Astrocyte of the hippocampus (primary cell): ENCODE measurements around the gene MAB21L4.
A peak's percentile ranks its signal among the peaks of the same experiment; 100 is the strongest.

Source experiments
- DNase-seq: peaks from one replicate; pipeline ENCODE4 v3.0.0; 2011; ENCODE audit warnings: low read depth, low spot score

Gene MAB21L4

GRCh38 chr2:240925568-240926515 lies 29.9 kb upstream of the MAB21L4 start:
- DNase-seq, result no peak

- no peak for DNase-seq
Measured at GRCh38 chr2:240925191-240925567, 29.2 kb upstream of the MAB21L4 start.

GRCh38 chr2:240922982-240923537 lies 27.1 kb upstream of the MAB21L4 start:
- DNase-seq, result peak; percentile 51

GRCh38 chr2:240922245-240922981 lies 26.5 kb upstream of the MAB21L4 start:
- no peak for DNase-seq

- no peak for DNase-seq
Measured at GRCh38 chr2:240921995-240922244, 26.0 kb upstream of the MAB21L4 start.

GRCh38 chr2:240921311-240921994 lies 25.5 kb upstream of the MAB21L4 start:
- peak; percentile 97 for DNase-seq

GRCh38 chr2:240920783-240921231 lies 24.9 kb upstream of the MAB21L4 start:
- DNase-seq, result no peak

GRCh38 chr2:240919786-240920782 lies 24.1 kb upstream of the MAB21L4 start:
- no peak for DNase-seq

- no peak for DNase-seq
Measured at GRCh38 chr2:240919161-240919781, 23.3 kb upstream of the MAB21L4 start.

GRCh38 chr2:240918258-240919091 lies 22.5 kb upstream of the MAB21L4 start:
- DNase-seq, result no peak

GRCh38 chr2:240917684-240918257 lies 21.8 kb upstream of the MAB21L4 start:
- no peak for DNase-seq

- DNase-seq, result no peak
Measured at GRCh38 chr2:240917009-240917683, 21.2 kb upstream of the MAB21L4 start.

- peak; percentile 84 for DNase-seq
Measured at GRCh38 chr2:240916571-240917008, 20.6 kb upstream of the MAB21L4 start.

GRCh38 chr2:240915526-240916341 lies 19.8 kb upstream of the MAB21L4 start:
- DNase-seq, result no peak

- DNase-seq, result no peak
Measured at GRCh38 chr2:240914645-240915525, 18.9 kb upstream of the MAB21L4 start.

- DNase-seq, result peak; percentile 83
Measured at GRCh38 chr2:240913810-240914644, 18.1 kb upstream of the MAB21L4 start.
